Measurements from ENCODE around the gene SYCN.

GRCh38 chr19:39205449-39205764 is 1.3 kb upstream of the SYCN start:
- no peak for TF ChIP-seq POLR2AphosphoS5 (IDR thresholded peaks at IDR 0.05; ENCODE audit: low read depth, low read length)
- no peak for TF ChIP-seq POLR2A (IDR thresholded peaks at IDR 0.05; ENCODE audit: low read depth, low read length)
- TF ChIP-seq TAF1 (IDR thresholded peaks at IDR 0.05; ENCODE audit: low read depth, low read length), result no peak
- no peak for TF ChIP-seq SPI1 (IDR thresholded peaks at IDR 0.05; ENCODE audit: low read depth, low read length)

Measured in GM12891 (cell line).